HG03108 (cell line): Measurements from ENCODE around the gene DENND1A.
A peak's percentile ranks its signal among the peaks of the same experiment; 100 is the strongest.

ENCODE experiments used
- ATAC-seq: cut with Tn5 transposase; IDR thresholded peaks from one replicate; pipeline ENCODE4 v1.9.1; 2021; ENCODE audit warnings: moderate library complexity; ENCODE audit not compliant: unreplicated experiment

Gene DENND1A

GRCh38 chr9:123696476-123696875 is 233.4 kb downstream of the DENND1A start:
- ATAC-seq = no peak

- no peak for ATAC-seq
Observed at GRCh38 chr9:123695386-123695785, 234.5 kb downstream of the DENND1A start.

- no peak for ATAC-seq
Observed at GRCh38 chr9:123691765-123692303, 238.1 kb downstream of the DENND1A start.

- ATAC-seq = no peak
Observed at GRCh38 chr9:123689701-123690428, 240.1 kb downstream of the DENND1A start.

- ATAC-seq = no peak
Observed at GRCh38 chr9:123687246-123687751, 242.6 kb downstream of the DENND1A start.

- ATAC-seq = no peak
Observed at GRCh38 chr9:123686829-123687192, 243.1 kb downstream of the DENND1A start.

- no peak for ATAC-seq
Observed at GRCh38 chr9:123686131-123686828, 243.6 kb downstream of the DENND1A start.

GRCh38 chr9:123685489-123686083 is 244.3 kb downstream of the DENND1A start:
- no peak for ATAC-seq

GRCh38 chr9:123684393-123685149 is 245.4 kb downstream of the DENND1A start:
- no peak for ATAC-seq

GRCh38 chr9:123682746-123683145 is 247.2 kb downstream of the DENND1A start:
- ATAC-seq = no peak

- ATAC-seq = no peak
Observed at GRCh38 chr9:123680352-123680751, 249.6 kb downstream of the DENND1A start.

GRCh38 chr9:123679330-123679987 is 250.5 kb downstream of the DENND1A start:
- peak; percentile 90 for ATAC-seq

GRCh38 chr9:123678878-123679329 is 251.0 kb downstream of the DENND1A start:
- ATAC-seq = no peak

- ATAC-seq = no peak
Observed at GRCh38 chr9:123678038-123678877, 251.7 kb downstream of the DENND1A start.

- ATAC-seq = no peak
Observed at GRCh38 chr9:123676869-123677268, 253.1 kb downstream of the DENND1A start.

- ATAC-seq = no peak
Observed at GRCh38 chr9:123669346-123669745, 260.6 kb downstream of the DENND1A start.

GRCh38 chr9:123663529-123663928 is 266.4 kb downstream of the DENND1A start:
- ATAC-seq = no peak

- no peak for ATAC-seq
Observed at GRCh38 chr9:123662057-123662776, 267.7 kb downstream of the DENND1A start.
